MM.1S (cell line): ENCODE measurements around the gene MYL4.

ENCODE experiments used
- DNase-seq: peaks from one replicate; pipeline ENCODE4 v3.0.0-alpha.2; 2015
- H2AFZ ChIP-seq: fragments of 300-600 bp; sonication (generic); 2 replicates; pipeline ENCODE4 v1.6.0; 2016; ENCODE audit warnings: antibody characterized with exemption, low read length
- H3F3A ChIP-seq: fragments of 300-600 bp; sonication (generic); 2 replicates; pipeline ENCODE4 v1.6.1; 2016; ENCODE audit warnings: mild to moderate bottlenecking, antibody characterized with exemption, low read length, moderate library complexity, mixed read lengths; ENCODE audit not compliant: insufficient read depth
- H3K27ac ChIP-seq: fragments of 300-600 bp; sonication (generic); 2 replicates; pipeline ENCODE4 v1.5.1; 2016; ENCODE audit warnings: mild to moderate bottlenecking, low read length
- H3K27me3 ChIP-seq: fragments of 300-600 bp; sonication (generic); replicated peaks from 2 replicates; pipeline ENCODE4 v1.6.0; 2016; ENCODE audit warnings: low read length; ENCODE audit not compliant: insufficient read depth
- H3K36me3 ChIP-seq: fragments of 300-600 bp; sonication (generic); replicated peaks from 2 replicates; pipeline ENCODE4 v1.6.1; 2016; ENCODE audit warnings: mild to moderate bottlenecking, low read length, mixed read lengths; ENCODE audit not compliant: insufficient read depth
- H3K4me1 ChIP-seq: fragments of 300-600 bp; sonication (generic); 2 replicates; pipeline ENCODE4 v1.6.1; 2016; ENCODE audit warnings: low read length, mixed read lengths
- H3K4me2 ChIP-seq: fragments of 300-600 bp; sonication (generic); 2 replicates; pipeline ENCODE4 v1.6.0; 2016; ENCODE audit warnings: low read depth, low read length
- H3K4me3 ChIP-seq: fragments of 300-600 bp; sonication (generic); 2 replicates; pipeline ENCODE4 v1.5.1; 2016; ENCODE audit warnings: low read length, mixed read lengths
- H3K79me2 ChIP-seq: fragments of 300-600 bp; sonication (generic); 2 replicates; pipeline ENCODE4 v1.6.1; 2016; ENCODE audit warnings: mixed run types, low read length, mixed read lengths
- H3K9ac ChIP-seq: fragments of 300-600 bp; sonication (generic); 2 replicates; pipeline ENCODE4 v1.6.1; 2016; ENCODE audit warnings: low read length, mixed read lengths
- H3K9me2 ChIP-seq: fragments of 300-600 bp; sonication (generic); replicated peaks from 2 replicates; pipeline ENCODE4 v1.6.1; 2016; ENCODE audit warnings: mild to moderate bottlenecking, low read length, mixed read lengths; ENCODE audit not compliant: insufficient read depth
- H3K9me3 ChIP-seq: fragments of 300-600 bp; sonication (generic); replicated peaks from 2 replicates; pipeline ENCODE4 v1.6.1; 2016; ENCODE audit warnings: mild to moderate bottlenecking, low read length, mixed read lengths; ENCODE audit not compliant: insufficient read depth
- H4K20me1 ChIP-seq: fragments of 300-600 bp; sonication (generic); 2 replicates; pipeline ENCODE4 v1.6.1; 2016; ENCODE audit warnings: mild to moderate bottlenecking, low read length, moderate library complexity, mixed read lengths; ENCODE audit not compliant: insufficient read depth
- CTCF ChIP-seq: fragments of 300-600 bp; sonication (generic); IDR thresholded peaks from 2 replicates; pipeline ENCODE4 v1.5.1; 2016; ENCODE audit warnings: antibody characterized with exemption, low read length, mixed read lengths
- EZH2 ChIP-seq: fragments of 300-600 bp; sonication (generic); optimal IDR thresholded peaks from 2 replicates; pipeline ENCODE3; 2017; ENCODE audit warnings: low read depth, mild to moderate bottlenecking, antibody characterized with exemption, low read length, mixed read lengths
- EZH2phosphoT487 ChIP-seq: fragments of 300-600 bp; sonication (generic); IDR thresholded peaks from 2 replicates; pipeline ENCODE4 v1.6.1; 2018; ENCODE audit warnings: antibody characterized with exemption, low read length

Gene MYL4

GRCh38 chr17:47188271-47188875, 20.8 kb upstream of the MYL4 start:
- Histone ChIP-seq H3K9me3 (no peaks in the 10 kb centered on the region), H3K9ac (peak overlapping the region; percentile 91), H3K4me1 (peaks cover 13% of the 10 kb centered on the region), H3F3A (peaks cover 11% of the 10 kb centered on the region), H3K4me2 (peak overlapping the region; percentile 62), H3K79me2 (peaks cover 57% of the 10 kb centered on the region), H4K20me1 (peaks cover 8% of the 10 kb centered on the region; the same call in 1 of the 2 replicates), H3K27ac (peak overlapping the region; percentile 78), H3K4me3 (peak overlapping the region; percentile 79), H3K9me2 (no peaks in the 10 kb centered on the region), H3K27me3 (no peaks in the 10 kb centered on the region), H3K36me3 (0 out of 2 replicates have a peak, but pooled peaks cover 3% of the 10 kb centered on the region), H2AFZ (peak overlapping the region; percentile 69)
- TF ChIP-seq EZH2 (no peak), EZH2phosphoT487 (no peak), CTCF (no peak)
- DNase-seq = peak; percentile 25

GRCh38 chr17:47188876-47189731, 20.0 kb upstream of the MYL4 start, which contains the start of gene CDC27:
CDC27 (minus strand) TSS chr17:47189295; CDS start chr17:47189172, 123 bp downstream.
- Histone ChIP-seq H3K79me2 (peaks cover 50% of the 10 kb centered on the region), H4K20me1 (peaks cover 7% of the 10 kb centered on the region; the same call in 1 of the 2 replicates), H3K27me3 (no peaks in the 10 kb centered on the region), H3K36me3 (0 out of 2 replicates have a peak, but pooled peaks cover 3% of the 10 kb centered on the region), H2AFZ (peak within 1 kb of the TSS; percentile 69), H3K4me3 (peak within 1 kb of the TSS; percentile 79), H3K4me2 (peak within 1 kb of the TSS; percentile 84), H3K4me1 (peaks cover 10% of the 10 kb centered on the region), H3K27ac (peak within 1 kb of the TSS; percentile 78), H3K9ac (peak within 1 kb of the TSS; percentile 91), H3F3A (peaks cover 11% of the 10 kb centered on the region), H3K9me3 (no peaks in the 10 kb centered on the region), H3K9me2 (no peaks in the 10 kb centered on the region)
- no peak for TF ChIP-seq EZH2phosphoT487
- no peak for TF ChIP-seq CTCF
- no peak for TF ChIP-seq EZH2
- peak; percentile 100 for DNase-seq

- peaks cover 10% of the 10 kb centered on the region for H3K4me1 ChIP-seq
- no peak for TF ChIP-seq EZH2phosphoT487
- no peak for TF ChIP-seq CTCF
These were observed 19.4 kb upstream of the MYL4 start for GRCh38 chr17:47189732-47190237.

More at GRCh38 chr17:47189732-47190237, 19.4 kb upstream of the MYL4 start:
- Histone ChIP-seq H3K9me3 (no peaks in the 10 kb centered on the region), H3K27ac (no peak overlapping the region), H3K79me2 (peaks cover 43% of the 10 kb centered on the region), H3K9me2 (no peaks in the 10 kb centered on the region), H3K27me3 (no peaks in the 10 kb centered on the region), H3F3A (peaks cover 11% of the 10 kb centered on the region), H3K9ac (peak overlapping the region; percentile 38; the same call in 1 of the 2 replicates), H2AFZ (peak overlapping the region; percentile 69), H3K4me2 (peak overlapping the region; percentile 84), H3K36me3 (0 out of 2 replicates have a peak, but pooled peaks cover 3% of the 10 kb centered on the region), H3K4me3 (peak overlapping the region; percentile 61), H4K20me1 (no peaks in the 10 kb centered on the region)
- DNase-seq = no peak
